Cortex of kidney (tissue), 1 donor: ENCODE measurements around the gene PTGES3.
"Not testable (repeated sequence)": the region's sequence is repeated elsewhere in the genome, so short reads cannot be mapped to it uniquely, and the experiment has no call there.

ENCODE experiments used
- DNase-seq: peaks from one replicate; lab custom pipeline; 2025; lab: John Stamatoyannopoulos, UW

PTGES3 gene

DNA sequence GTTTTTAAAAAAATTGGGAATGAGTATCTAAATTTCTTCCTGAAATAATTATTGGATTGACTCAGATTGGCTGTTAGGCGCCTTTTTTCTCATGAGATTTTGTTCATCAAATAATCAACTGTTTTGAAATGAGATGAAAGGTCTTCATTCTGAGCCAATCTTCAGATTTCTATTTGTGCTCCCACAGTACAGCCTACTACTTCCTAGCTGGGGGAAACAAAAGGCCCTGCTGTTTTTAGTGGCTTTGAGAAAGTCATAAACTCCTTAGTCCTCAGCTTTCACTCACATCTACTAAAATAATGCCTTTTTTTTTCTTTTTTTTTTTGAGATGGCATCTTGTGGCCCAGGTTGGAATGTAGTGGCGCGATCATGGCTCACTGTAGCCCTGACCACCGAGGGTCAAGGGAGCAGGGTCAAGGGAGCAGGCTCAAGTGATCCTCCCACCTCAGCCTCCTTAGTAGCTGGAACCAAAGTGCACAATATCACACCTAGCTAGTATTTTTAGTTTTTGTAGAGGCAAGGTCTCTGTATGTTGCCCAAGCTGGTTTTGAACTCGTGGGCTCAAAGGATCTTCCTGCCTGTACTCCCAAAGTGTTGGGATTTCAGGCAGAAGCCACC lies 21.8 kb upstream of the PTGES3 start:
- DNase-seq = no peak

- not testable (repeated sequence) for DNase-seq
These were observed 16.4 kb upstream of the PTGES3 start for GRCh38 chr12:56704522-56704921.

- no peak for DNase-seq
These were observed 11.1 kb upstream of the PTGES3 start for GRCh38 chr12:56699020-56699661.

- no peak for DNase-seq
These were observed 7.4 kb upstream of the PTGES3 start for GRCh38 chr12:56695327-56696101.

- no peak for DNase-seq
These were observed 6.1 kb upstream of the PTGES3 start for GRCh38 chr12:56694161-56694560.

DNA sequence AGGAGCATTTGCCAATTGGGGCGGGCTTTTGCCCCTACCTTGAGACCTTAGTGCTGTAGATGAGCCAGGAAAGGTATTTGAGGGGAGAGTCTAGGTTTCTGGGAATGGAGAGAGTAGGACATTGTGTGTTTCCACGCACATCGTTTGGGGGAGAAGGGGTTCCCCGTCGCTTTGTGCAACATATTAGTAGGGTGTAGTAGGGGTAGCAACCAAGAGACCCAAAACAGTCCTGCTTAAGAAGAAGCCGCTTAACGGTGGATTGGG lies 694 bp upstream of the PTGES3 start:
- no peak for DNase-seq

DNA sequence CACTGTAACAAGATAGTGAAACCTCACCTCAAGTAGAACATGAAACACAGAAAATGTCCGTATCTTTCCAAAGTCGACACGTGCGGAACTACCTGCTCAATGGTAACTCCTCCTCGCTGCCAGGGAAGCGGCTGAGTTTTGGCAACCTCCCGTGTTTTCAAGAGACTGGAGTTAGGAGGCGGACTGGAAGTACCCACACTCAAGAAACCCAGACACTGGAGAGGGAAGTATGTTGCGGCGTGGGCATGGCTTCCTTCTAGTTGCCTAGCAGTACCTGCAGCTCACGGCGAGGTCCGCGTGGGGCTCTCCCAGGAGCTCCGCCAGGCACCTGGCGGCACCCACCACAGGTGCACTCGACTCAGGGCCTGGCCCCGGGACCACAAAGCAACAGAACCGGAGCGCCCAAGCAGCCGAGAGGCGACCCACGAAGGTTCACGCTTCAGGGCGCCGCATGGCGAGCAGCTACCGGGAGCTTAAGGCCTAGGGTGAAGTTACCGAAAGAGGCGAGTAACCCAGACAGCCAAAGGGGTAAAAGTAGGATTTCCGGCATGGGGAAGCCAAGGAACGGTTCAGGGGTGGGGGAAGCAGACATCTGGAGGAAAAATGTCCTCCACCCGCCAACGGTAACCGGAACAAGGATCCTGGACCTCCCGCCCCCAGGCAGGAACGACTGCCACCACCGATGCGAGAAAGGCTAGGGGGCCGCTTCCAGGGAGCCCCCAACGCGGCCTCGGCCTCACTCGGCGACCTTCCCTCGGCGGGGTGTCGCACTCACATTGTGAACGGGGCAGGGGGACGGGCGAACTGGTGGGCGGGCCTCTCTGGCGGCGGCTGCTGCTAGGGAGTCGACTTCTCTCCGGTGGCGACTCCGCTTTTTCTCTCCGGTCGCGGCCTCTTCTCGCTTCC lies 608 bp downstream of the PTGES3 start:
- DNase-seq = no peak

GRCh38 chr12:56684745-56685359 lies 3.2 kb downstream of the PTGES3 start:
- no peak for DNase-seq

DNA sequence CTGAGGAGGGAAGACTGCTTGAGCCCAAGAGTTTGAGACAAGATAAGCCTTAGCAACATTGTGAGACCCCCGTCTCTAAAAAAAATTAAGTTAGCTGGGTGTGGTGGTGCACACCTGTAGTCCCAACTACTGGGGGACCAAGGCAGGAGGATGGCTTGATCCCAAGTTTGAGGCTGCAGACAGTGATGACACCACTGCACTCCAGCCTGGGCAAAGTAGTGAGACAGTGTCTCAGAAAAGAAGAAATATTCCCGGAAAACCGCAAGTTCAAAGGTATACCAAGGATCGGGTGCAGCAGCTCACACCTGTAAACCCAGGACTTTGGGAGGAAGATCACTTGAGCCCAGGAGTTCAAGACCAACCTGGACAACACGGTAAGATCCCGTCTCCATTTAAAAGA lies 5.8 kb downstream of the PTGES3 start:
- DNase-seq = no peak

- no peak for DNase-seq
These were observed 8.1 kb downstream of the PTGES3 start for GRCh38 chr12:56679883-56680575.

DNA sequence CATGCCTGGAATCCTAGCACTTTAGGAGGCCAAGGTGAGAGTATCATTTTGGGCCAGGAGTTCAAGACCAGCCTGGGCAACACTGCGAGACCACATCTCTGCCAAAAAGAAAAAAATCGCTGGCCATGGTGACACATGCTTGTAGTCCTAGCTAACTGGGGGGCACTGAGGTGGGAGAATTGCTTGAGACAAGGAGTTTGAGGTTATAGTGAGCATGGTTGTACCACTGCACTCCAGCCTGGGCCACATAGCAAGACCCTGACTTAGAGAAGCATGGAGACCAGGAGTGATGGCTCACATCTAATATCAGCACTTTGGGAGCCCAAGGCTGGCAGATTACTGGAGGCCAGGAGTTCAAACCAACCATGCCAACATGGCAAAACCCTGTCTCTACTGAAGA lies 9.2 kb downstream of the PTGES3 start:
- DNase-seq = no peak

GRCh38 chr12:56677680-56678079 lies 10.4 kb downstream of the PTGES3 start:
- no peak for DNase-seq

- no peak for DNase-seq
These were observed 11.1 kb downstream of the PTGES3 start for GRCh38 chr12:56676851-56677580.

GRCh38 chr12:56671608-56672007 lies 16.5 kb downstream of the PTGES3 start:
- no peak for DNase-seq

- DNase-seq = no peak
These were observed 17.2 kb downstream of the PTGES3 start for GRCh38 chr12:56670836-56671235.

- DNase-seq = no peak
These were observed 20.0 kb downstream of the PTGES3 start for GRCh38 chr12:56668197-56668457.

DNA sequence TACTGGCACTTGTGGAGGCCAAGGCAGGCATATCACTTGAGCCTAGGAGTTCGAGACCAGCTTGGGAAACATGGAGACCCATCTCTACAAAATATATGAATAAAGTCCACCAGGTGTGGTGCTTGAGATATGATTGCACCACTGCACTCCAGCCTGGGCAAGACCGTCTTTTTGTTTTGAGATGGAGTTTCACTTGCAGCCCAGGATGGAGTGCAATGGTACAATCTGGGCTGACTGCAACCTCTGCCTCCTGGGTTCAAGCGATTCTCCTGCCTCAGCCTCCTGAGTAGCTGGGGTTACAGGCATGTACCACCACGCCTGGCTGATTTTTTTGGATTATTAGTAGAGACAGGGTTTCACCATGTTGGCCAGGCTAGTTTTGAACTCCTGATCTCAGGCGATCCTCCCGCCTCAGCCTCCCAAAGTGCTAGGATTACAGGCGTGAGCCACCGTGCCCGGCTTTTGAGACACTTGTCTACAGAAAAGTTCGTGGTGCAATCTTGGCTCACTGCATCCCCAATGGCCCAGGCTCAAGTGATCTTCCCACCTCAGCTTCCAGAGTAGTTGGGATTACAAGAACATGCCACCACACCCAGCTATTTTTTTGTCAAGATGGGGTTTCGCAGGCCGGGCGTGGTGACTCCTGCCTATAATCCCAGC lies 26.0 kb downstream of the PTGES3 start:
- DNase-seq = no peak

- no peak for DNase-seq
These were observed 26.5 kb downstream of the PTGES3 start for GRCh38 chr12:56661560-56661959.

DNA sequence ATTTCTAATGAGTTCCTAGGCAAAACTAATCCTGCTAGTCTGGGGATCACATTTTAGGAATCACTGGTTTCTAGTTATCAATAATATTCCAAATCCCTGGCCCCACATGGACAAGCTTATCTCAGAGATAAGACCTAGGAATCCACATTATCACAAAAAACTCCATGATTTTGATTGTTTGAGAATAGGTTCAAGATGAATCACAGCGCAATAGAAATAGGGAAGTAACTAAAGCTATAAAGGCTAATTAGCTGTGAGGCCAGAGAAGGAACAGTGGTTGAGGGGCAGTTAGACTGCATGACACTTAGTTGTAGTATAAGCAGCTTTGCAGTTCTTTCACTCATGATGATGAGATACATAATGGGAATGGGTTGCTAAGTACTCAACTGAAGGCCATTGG lies 29.2 kb downstream of the PTGES3 start:
- no peak for DNase-seq
